HCT116 (cell line): ENCODE data around the gene TPRG1L. TPM values are rescaled to one million over a fixed set of nuclear protein-coding genes. Genes with fewer than 3 reads are reported as not detected.

Source experiments
- ATAC-seq: fragments of 200-7000 bp; cut with Tn5 transposase; 2 replicates; pipeline ENCODE4 v1.9.1; 2020; ENCODE audit warnings: mild to moderate bottlenecking, moderate library complexity
- BruUV-seq: library from RNA; stranded (reverse); fragments of 400-500 nt; replicated peaks from 2 replicates; lab custom pipeline; 2021; lab: Mats Ljungman, UMichigan
- CTCF ChIA-PET: fragments of 300-600 bp; sonication (Branson Sonifier 250); formaldehyde crosslinking; loops from one replicate; lab custom pipeline; 2021; ENCODE audit warnings: antibody characterized with exemption; lab: Charles Lee
- POLR2A ChIA-PET: fragments of 300-600, 350-600 bp; sonication (Branson Sonifier 250); formaldehyde crosslinking; loops from one replicate; lab custom pipeline; 2021; ENCODE audit warnings: antibody characterized with exemption; lab: Charles Lee
- RAD21 ChIA-PET, 2 experiments: fragments of 300-600 bp; sonication (Branson Sonifier 250); formaldehyde crosslinking; loops; one replicate each; lab custom pipeline; 2023; ENCODE audit warnings: low total read pairs in 2 of 2; ENCODE audit not compliant: uncharacterized antibody in 2 of 2, unreplicated experiment in 2 of 2, low non-redundant PET in 1 of 2; lab: Charles Lee
- DNase-seq: peaks from one replicate; pipeline ENCODE4 v3.0.0-alpha.2; 2010; ENCODE audit warnings: low read depth, low spot score
- H2AFZ ChIP-seq: fragments of 200-600 bp; shearing (Covaris generic), sonication (generic); 2 replicates; pipeline ENCODE4 v1.6.1; 2017; ENCODE audit warnings: low read depth, mixed run types, mixed read lengths, antibody characterized with exemption, low read length; ENCODE audit not compliant: poor library complexity, severe bottlenecking
- H3K27ac ChIP-seq: 2 replicates; pipeline ENCODE4 v1.5.1; 2012; ENCODE audit warnings: low read depth, low read length
- H3K27me3 ChIP-seq: fragments of 200-600 bp; sonication (generic); 2 replicates; pipeline ENCODE4 v1.6.1; 2016; ENCODE audit warnings: mixed run types, low read length, mixed read lengths; ENCODE audit not compliant: insufficient read depth
- H3K36me3 ChIP-seq, 2 experiments: fragments of 200-500 bp in 1 of 2; fragments of 200-600 bp in 1 of 2; sonication (Bioruptor generic) in 1 of 2; sonication (generic) in 1 of 2; 2 replicates each; pipeline versions ENCODE4 v1.5.1 to v1.6.1; 2014 to 2016; ENCODE audit warnings: low read length in 2 of 2, inconsistent platforms in 1 of 2, mixed read lengths in 1 of 2, mixed run types in 1 of 2; ENCODE audit not compliant: insufficient read depth in 2 of 2, control insufficient read depth in 1 of 2
- H3K4me1 ChIP-seq, 2 experiments: fragments of 200-600 bp in 1 of 2; sonication (generic) in 1 of 2; 2 replicates each; pipeline versions ENCODE4 v1.5.1 to v1.6.1; 2012 to 2017; ENCODE audit warnings: low read length in 2 of 2, inconsistent platforms in 1 of 2, mild to moderate bottlenecking in 1 of 2, mixed read lengths in 1 of 2, mixed run types in 1 of 2, moderate library complexity in 1 of 2; ENCODE audit not compliant: insufficient read depth in 2 of 2, control insufficient read depth in 1 of 2
- H3K4me2 ChIP-seq: fragments of 200-600 bp; sonication (generic); 2 replicates; pipeline ENCODE4 v1.6.1; 2017; ENCODE audit warnings: mixed run types, low read length, mixed read lengths
- H3K4me3 ChIP-seq, 2 experiments: fragments of 200-600 bp in 1 of 2; sonication (generic) in 1 of 2; replicated peaks in 1 of 2; 2 replicates each; pipeline ENCODE4 v1.5.1; 2011 to 2016; ENCODE audit warnings: low read length in 2 of 2, control low read depth in 1 of 2, low read depth in 1 of 2, mild to moderate bottlenecking in 1 of 2, mixed read lengths in 1 of 2, mixed run types in 1 of 2
- H3K79me2 ChIP-seq: fragments of 200-600 bp; sonication (generic); 2 replicates; pipeline ENCODE4 v1.6.1; 2017; ENCODE audit warnings: mild to moderate bottlenecking, mixed run types, low read length, moderate library complexity, mixed read lengths; ENCODE audit not compliant: insufficient read depth
- H3K9ac ChIP-seq: fragments of 200-600 bp; sonication (generic); 2 replicates; pipeline ENCODE4 v1.6.1; 2016; ENCODE audit warnings: low read length, mixed read lengths
- H3K9me2 ChIP-seq: fragments of 200-600 bp; sonication (generic), shearing (Covaris generic); 2 replicates; pipeline ENCODE4 v1.6.1; 2017; ENCODE audit warnings: mixed run types, mild to moderate bottlenecking, moderate library complexity; ENCODE audit not compliant: insufficient read depth
- H3K9me3 ChIP-seq, 2 experiments: fragments of 200-500 bp in 1 of 2; fragments of 200-600 bp in 1 of 2; sonication (Bioruptor generic) in 1 of 2; sonication (generic) in 1 of 2; 2 replicates each; pipeline ENCODE4 v1.6.1; 2014 to 2017; ENCODE audit warnings: low read length in 2 of 2, mixed read lengths in 2 of 2, inconsistent platforms in 1 of 2, low read depth in 1 of 2, mild to moderate bottlenecking in 1 of 2, mixed run types in 1 of 2, moderate library complexity in 1 of 2; ENCODE audit not compliant: control insufficient read depth in 1 of 2, insufficient read depth in 1 of 2
- H4K20me1 ChIP-seq: fragments of 200-600 bp; sonication (generic), shearing (Covaris generic); 2 replicates; pipeline ENCODE4 v1.6.1; 2017; ENCODE audit warnings: mixed run types, mild to moderate bottlenecking, moderate library complexity; ENCODE audit not compliant: insufficient read depth
- ATF3 ChIP-seq: IDR thresholded peaks from 2 replicates; pipeline ENCODE4 v1.6.1; 2012
- CEBPB ChIP-seq: IDR thresholded peaks from 2 replicates; pipeline ENCODE4 v1.6.1; 2012; ENCODE audit warnings: low read depth
- CTCF ChIP-seq, 3 experiments: fragments of 200-600 bp in 1 of 3; sonication (generic) in 1 of 3; IDR thresholded peaks in 2 of 3; conservative IDR thresholded peaks in 1 of 3; 2 replicates each; pipeline ENCODE4 v1.5.1; 2012 to 2017; ENCODE audit warnings: low read depth in 2 of 3, low read length in 2 of 3, antibody characterized with exemption in 1 of 3, borderline replicate concordance in 1 of 3, control low read depth in 1 of 3, mild to moderate bottlenecking in 1 of 3, mixed read lengths in 1 of 3, mixed run types in 1 of 3, moderate library complexity in 1 of 3; ENCODE audit not compliant: insufficient read depth in 1 of 3
- EGR1 ChIP-seq: IDR thresholded peaks from 2 replicates; pipeline ENCODE4 v1.6.1; 2012; ENCODE audit warnings: low read depth
- EZH2 ChIP-seq: fragments of 200-600 bp; sonication (generic); IDR thresholded peaks from 2 replicates; pipeline ENCODE4 v1.6.1; 2017; ENCODE audit warnings: antibody characterized with exemption, mixed run types
- EZH2phosphoT487 ChIP-seq: fragments of 200-600 bp; IDR thresholded peaks from 2 replicates; pipeline ENCODE4 v1.6.1; 2018; ENCODE audit warnings: antibody characterized with exemption, borderline replicate concordance
- FOSL1 ChIP-seq: IDR thresholded peaks from 2 replicates; pipeline ENCODE4 v1.6.1; 2012; ENCODE audit warnings: low read depth
- JUND ChIP-seq: IDR thresholded peaks from 2 replicates; pipeline ENCODE4 v1.6.1; 2012
- POLR2A ChIP-seq: IDR thresholded peaks from 2 replicates; pipeline ENCODE4 v1.7.0; 2011; ENCODE audit warnings: borderline replicate concordance; ENCODE audit not compliant: insufficient read depth, insufficient read length; ENCODE audit errors: extremely low read depth
- RAD21 ChIP-seq: IDR thresholded peaks from 2 replicates; pipeline ENCODE4 v1.6.1; 2012; ENCODE audit warnings: low read depth, mild to moderate bottlenecking
- SIN3A ChIP-seq: IDR thresholded peaks from 2 replicates; pipeline ENCODE4 v1.6.1; 2012; ENCODE audit warnings: low read depth
- SP1 ChIP-seq: IDR thresholded peaks from 2 replicates; pipeline ENCODE4 v1.6.1; 2012; ENCODE audit warnings: low read depth
- SRF ChIP-seq: IDR thresholded peaks from 2 replicates; pipeline ENCODE4 v1.6.1; 2012; ENCODE audit warnings: low read depth
- YY1 ChIP-seq: IDR thresholded peaks from 2 replicates; pipeline ENCODE4 v1.6.1; 2011; ENCODE audit warnings: low read length, low read depth, moderate library complexity, mild to moderate bottlenecking; ENCODE audit not compliant: insufficient replicate concordance; ENCODE audit errors: extremely low read depth
- ZFX ChIP-seq: fragments of 450-650 bp; IDR thresholded peaks from 2 replicates; pipeline ENCODE4 v1.6.1; 2017
- ZNF274 ChIP-seq: fragments of 200-500 bp; sonication (Bioruptor generic); IDR thresholded peaks from 2 replicates; pipeline ENCODE4 v1.6.1; 2014; ENCODE audit warnings: mild to moderate bottlenecking, low read depth, low read length, inconsistent platforms
- intact Hi-C: fragments of 100-400 bp; cut with micrococcal nuclease; formaldehyde crosslinking; loops from 2 replicates; pipeline ENCODE4 v1.10.0; 2022
- total RNA-seq: library from RNA; stranded (reverse); gene quantifications from one replicate; pipeline ENCODE4 v1.2.1, GENCODE V29; 2021; ENCODE audit not compliant: unreplicated experiment
- TF ChIP-seq, protein P1 (sequence below): IDR thresholded peaks from 2 replicates; pipeline ENCODE4 v1.6.1; 2012; ENCODE audit warnings: low read depth

Gene TPRG1L
- total RNA-seq, 1 experiment from 2014 or later = 25.6 TPM

DNA sequence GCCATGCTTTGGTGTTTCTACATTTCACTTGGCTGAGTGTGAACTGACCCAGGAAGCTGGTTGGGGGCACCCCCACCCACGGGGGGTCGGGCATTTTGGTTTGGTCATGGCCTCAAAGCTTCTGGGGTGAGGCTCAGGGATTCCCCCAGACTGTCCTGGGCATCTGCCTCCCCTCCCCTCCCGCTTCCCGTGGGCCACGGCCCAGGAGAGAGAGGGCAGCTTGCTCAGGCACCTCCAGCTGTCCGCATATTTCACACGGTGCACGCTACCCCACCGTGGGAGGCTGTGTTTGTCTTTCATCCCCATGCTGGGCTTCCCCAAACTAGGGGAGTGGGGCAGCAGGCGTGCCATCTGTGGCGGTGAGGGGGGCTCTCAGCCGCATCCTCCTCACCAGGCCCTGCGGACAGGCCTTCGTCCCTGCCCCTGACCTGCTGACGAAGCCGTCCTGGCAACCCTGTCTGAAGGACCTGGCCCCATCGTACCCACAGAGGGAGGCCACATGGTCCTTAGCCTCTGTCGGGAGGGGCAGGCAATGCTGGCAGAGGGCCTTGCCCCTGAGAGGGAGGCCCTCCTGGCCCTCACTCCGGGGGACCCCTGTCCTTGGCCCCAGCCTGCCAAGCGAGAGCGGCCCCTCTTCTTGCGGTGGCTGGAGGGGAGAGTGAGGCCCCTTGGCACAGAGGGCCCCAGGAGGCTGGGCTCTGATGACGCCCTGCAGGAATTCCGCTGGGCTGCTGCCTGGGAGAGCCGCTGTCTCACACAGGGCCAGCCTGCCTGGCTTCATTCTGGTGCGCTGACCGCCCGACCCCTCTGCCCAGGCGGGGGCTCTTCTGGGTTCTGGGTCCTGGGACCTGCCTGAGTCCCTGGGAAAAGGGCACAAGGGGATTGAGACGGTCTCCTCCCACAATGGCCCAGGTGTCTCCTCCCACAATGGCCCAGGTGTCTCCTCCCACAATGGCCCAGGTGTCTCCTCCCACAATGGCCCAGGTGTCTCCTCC, 49.6 kb downstream of the TPRG1L start (continued):
- TF ChIP-seq EZH2phosphoT487 = no peak
- TF ChIP-seq CTCF (IDR thresholded peaks at IDR 0.05 in 2 of 3, conservative IDR thresholded peaks at IDR 0.05 in 1 of 3; ENCODE audit: borderline replicate concordance in 1 of 3, insufficient read depth in 1 of 3, low read depth in 2 of 3, low read length in 2 of 3) = no peak

DNA sequence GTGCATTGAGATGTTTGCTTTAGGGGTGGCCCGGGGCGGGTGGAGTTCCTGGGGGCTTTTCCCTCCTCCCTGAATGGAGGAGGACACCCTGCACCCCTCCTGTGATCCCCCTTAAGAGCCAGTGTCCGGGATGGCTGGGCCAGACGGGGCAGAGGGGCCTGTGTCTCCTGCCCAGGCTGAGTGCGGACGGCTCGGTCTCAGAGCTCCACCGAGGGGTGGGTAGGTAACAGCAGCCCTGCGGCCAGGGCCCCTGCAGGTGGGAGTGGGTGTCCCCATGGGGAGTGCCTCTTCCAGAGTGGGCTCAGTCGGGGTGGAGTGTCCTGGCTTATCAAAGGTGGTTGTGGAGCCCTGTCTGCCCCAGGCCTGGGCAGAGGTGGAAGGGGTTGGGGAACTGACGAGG, 50.6 kb downstream of the TPRG1L start:
- RAD21 ChIA-PET = no interaction called here
- POLR2A ChIA-PET = no interaction called here
- no peak overlapping the region for H3K4me3 ChIP-seq
- peak overlapping the region; percentile 19; the same call in 1 of the 2 replicates for H3K27ac ChIP-seq
- ATAC-seq = no peak
- H3K36me3 ChIP-seq = no peaks in the 10 kb centered on the region
- peak overlapping the region; percentile 31; the same call in 1 of the 2 replicates for H3K4me2 ChIP-seq
- H3K9ac ChIP-seq = no peak overlapping the region
- no TSS peak for BruUV-seq
- no peaks in the 10 kb centered on the region; the same call in 1 of the 2 replicates for H4K20me1 ChIP-seq
- peaks cover 23 to 54% of the 10 kb centered on the region in 2 experiments for H3K4me1 ChIP-seq
- no peak overlapping the region for H2AFZ ChIP-seq
- H3K9me2 ChIP-seq = no peaks in the 10 kb centered on the region
- H3K27me3 ChIP-seq = no peaks in the 10 kb centered on the region
- H3K9me3 ChIP-seq = no peaks in the 10 kb centered on the region
- intact Hi-C loops = no loop called here
- peaks cover 39% of the 10 kb centered on the region for H3K79me2 ChIP-seq
- CTCF ChIA-PET = no interaction called here
- DNase-seq = no peak
- TF ChIP-seq SRF = no peak
- TF ChIP-seq SP1 = no peak
- TF ChIP-seq EGR1 = no peak
- no peak for TF ChIP-seq EZH2
- no peak for TF ChIP-seq ZFX
- no peak for TF ChIP-seq JUND
- no peak for TF ChIP-seq CTCF (IDR thresholded peaks at IDR 0.05 in 2 of 3, conservative IDR thresholded peaks at IDR 0.05 in 1 of 3; ENCODE audit: borderline replicate concordance in 1 of 3, insufficient read depth in 1 of 3, low read depth in 2 of 3, low read length in 2 of 3)
- no peak for TF ChIP-seq ATF3
- TF ChIP-seq FOSL1 = no peak
- no peak for TF ChIP-seq YY1
- no peak for TF ChIP-seq SIN3A
- no peak for TF ChIP-seq RAD21
- TF ChIP-seq, protein P1, sequence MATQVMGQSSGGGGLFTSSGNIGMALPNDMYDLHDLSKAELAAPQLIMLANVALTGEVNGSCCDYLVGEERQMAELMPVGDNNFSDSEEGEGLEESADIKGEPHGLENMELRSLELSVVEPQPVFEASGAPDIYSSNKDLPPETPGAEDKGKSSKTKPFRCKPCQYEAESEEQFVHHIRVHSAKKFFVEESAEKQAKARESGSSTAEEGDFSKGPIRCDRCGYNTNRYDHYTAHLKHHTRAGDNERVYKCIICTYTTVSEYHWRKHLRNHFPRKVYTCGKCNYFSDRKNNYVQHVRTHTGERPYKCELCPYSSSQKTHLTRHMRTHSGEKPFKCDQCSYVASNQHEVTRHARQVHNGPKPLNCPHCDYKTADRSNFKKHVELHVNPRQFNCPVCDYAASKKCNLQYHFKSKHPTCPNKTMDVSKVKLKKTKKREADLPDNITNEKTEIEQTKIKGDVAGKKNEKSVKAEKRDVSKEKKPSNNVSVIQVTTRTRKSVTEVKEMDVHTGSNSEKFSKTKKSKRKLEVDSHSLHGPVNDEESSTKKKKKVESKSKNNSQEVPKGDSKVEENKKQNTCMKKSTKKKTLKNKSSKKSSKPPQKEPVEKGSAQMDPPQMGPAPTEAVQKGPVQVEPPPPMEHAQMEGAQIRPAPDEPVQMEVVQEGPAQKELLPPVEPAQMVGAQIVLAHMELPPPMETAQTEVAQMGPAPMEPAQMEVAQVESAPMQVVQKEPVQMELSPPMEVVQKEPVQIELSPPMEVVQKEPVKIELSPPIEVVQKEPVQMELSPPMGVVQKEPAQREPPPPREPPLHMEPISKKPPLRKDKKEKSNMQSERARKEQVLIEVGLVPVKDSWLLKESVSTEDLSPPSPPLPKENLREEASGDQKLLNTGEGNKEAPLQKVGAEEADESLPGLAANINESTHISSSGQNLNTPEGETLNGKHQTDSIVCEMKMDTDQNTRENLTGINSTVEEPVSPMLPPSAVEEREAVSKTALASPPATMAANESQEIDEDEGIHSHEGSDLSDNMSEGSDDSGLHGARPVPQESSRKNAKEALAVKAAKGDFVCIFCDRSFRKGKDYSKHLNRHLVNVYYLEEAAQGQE = no peak
- no peak for TF ChIP-seq POLR2A
- TF ChIP-seq ZNF274 = no peak
- TF ChIP-seq CEBPB = no peak
